Smooth muscle cell (in vitro differentiated cells): ENCODE measurements around the gene CFAP410. TPM values are rescaled to one million over a fixed set of nuclear protein-coding genes. Genes with fewer than 3 reads are reported as not detected.

ENCODE experiments used
- DNase-seq: peaks from one replicate; lab custom pipeline; 2025; ENCODE audit not compliant: unreplicated experiment; lab: John Stamatoyannopoulos, UW
- H2AFZ ChIP-seq: fragments of 200-600 bp; sonication (generic); 2 replicates; pipeline ENCODE4 v1.6.0; 2016; ENCODE audit warnings: antibody characterized with exemption, low read depth, mild to moderate bottlenecking
- H3F3A ChIP-seq: fragments of 200-600 bp; sonication (generic); 2 replicates; pipeline ENCODE4 v1.6.0; 2017; ENCODE audit warnings: antibody characterized with exemption, low read depth
- H3K27ac ChIP-seq: fragments of 200-600 bp; sonication (generic); 2 replicates; pipeline ENCODE4 v1.5.1; 2016; ENCODE audit warnings: low read depth, mild to moderate bottlenecking
- H3K27me3 ChIP-seq: fragments of 200-600 bp; sonication (generic); 2 replicates; pipeline ENCODE4 v1.6.1; 2016; ENCODE audit warnings: low read depth, mild to moderate bottlenecking
- H3K36me3 ChIP-seq: fragments of 200-600 bp; sonication (generic); 2 replicates; pipeline ENCODE4 v1.5.1; 2016; ENCODE audit warnings: low read depth
- H3K4me1 ChIP-seq: fragments of 200-600 bp; sonication (generic); 2 replicates; pipeline ENCODE4 v1.5.1; 2016; ENCODE audit warnings: low read depth
- H3K4me2 ChIP-seq: fragments of 200-600 bp; sonication (generic); 2 replicates; pipeline ENCODE4 v1.6.0; 2016; ENCODE audit warnings: mild to moderate bottlenecking
- H3K4me3 ChIP-seq: fragments of 200-600 bp; sonication (generic); 2 replicates; pipeline ENCODE4 v1.5.1; 2016; ENCODE audit warnings: mild to moderate bottlenecking
- H3K79me2 ChIP-seq: fragments of 200-600 bp; sonication (generic); 2 replicates; pipeline ENCODE4 v1.6.0; 2016; ENCODE audit warnings: low read depth, mild to moderate bottlenecking
- H3K9ac ChIP-seq: fragments of 200-600 bp; sonication (generic); 2 replicates; pipeline ENCODE4 v1.6.0; 2016; ENCODE audit warnings: low read depth
- H3K9me3 ChIP-seq: fragments of 200-600 bp; sonication (generic); replicated peaks from 2 replicates; pipeline ENCODE4 v1.5.1; 2016; ENCODE audit warnings: low read depth
- H4K20me1 ChIP-seq: fragments of 200-600 bp; sonication (generic); 2 replicates; pipeline ENCODE4 v1.6.0; 2016; ENCODE audit warnings: low read depth
- WGBS: methylation state at CpG from one replicate; pipeline ENCODE4 v1.1.7; 2016; ENCODE audit warnings: low lambda C conversion rate; 5-methylcytosine and 5-hydroxymethylcytosine counted together
- polyA plus RNA-seq: library from polyadenylated mRNA; unstranded; fragments of >200 nt; fragmentation: Nextera tagmentation; extraction: Ambion mirVana; gene quantifications from 2 replicates; pipeline ENCODE4 v1.2.1, GENCODE V29; 2016
- total RNA-seq: library from RNA; depleted of rRNA; stranded (reverse); fragments of >200 nt; gene quantifications from 2 replicates; pipeline ENCODE4 v1.2.3, GENCODE V29; 2014
- TF ChIP-seq, protein P1 (sequence below): fragments of 200-600 bp; sonication (generic); IDR thresholded peaks from 2 replicates; pipeline ENCODE4 v1.5.1; 2017; ENCODE audit warnings: borderline replicate concordance, mild to moderate bottlenecking, antibody characterized with exemption; ENCODE audit not compliant: insufficient read depth, poor library complexity, severe bottlenecking

The CFAP410 gene
- total and polyA plus RNA-seq, 2 experiments from 2014 or later = 6.5 to 21.7 TPM

DNA sequence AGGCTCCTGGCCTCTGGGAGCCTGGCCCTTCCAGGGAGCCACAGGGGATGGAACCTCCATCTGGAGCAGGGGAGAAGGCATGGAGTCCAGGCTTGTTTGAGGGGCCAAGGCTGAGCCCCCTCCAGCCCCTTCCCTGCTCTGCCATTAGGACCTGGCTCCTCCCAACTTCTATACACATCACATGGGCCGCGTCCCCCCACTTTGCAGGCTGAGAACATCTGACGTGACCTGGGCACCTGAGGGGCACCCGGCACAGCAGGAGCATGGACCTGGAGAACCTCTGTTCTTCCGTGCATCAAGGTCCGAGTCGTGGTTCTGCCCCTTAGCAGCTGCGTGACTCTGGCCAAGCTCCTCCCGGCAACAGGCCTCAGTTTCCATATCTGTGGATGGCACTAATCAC, 57.4 kb downstream of the CFAP410 start:
- Histone ChIP-seq H3K9ac (no peak overlapping the region), H3F3A (no peaks in the 10 kb centered on the region), H3K36me3 (no peaks in the 10 kb centered on the region), H3K27me3 (no peaks in the 10 kb centered on the region), H3K4me2 (no peak overlapping the region), H3K4me1 (peaks cover 11% of the 10 kb centered on the region), H3K27ac (no peak overlapping the region), H3K9me3 (no peaks in the 10 kb centered on the region), H3K79me2 (no peaks in the 10 kb centered on the region), H2AFZ (no peak overlapping the region), H4K20me1 (no peaks in the 10 kb centered on the region), H3K4me3 (no peak overlapping the region)
- TF ChIP-seq, protein P1, sequence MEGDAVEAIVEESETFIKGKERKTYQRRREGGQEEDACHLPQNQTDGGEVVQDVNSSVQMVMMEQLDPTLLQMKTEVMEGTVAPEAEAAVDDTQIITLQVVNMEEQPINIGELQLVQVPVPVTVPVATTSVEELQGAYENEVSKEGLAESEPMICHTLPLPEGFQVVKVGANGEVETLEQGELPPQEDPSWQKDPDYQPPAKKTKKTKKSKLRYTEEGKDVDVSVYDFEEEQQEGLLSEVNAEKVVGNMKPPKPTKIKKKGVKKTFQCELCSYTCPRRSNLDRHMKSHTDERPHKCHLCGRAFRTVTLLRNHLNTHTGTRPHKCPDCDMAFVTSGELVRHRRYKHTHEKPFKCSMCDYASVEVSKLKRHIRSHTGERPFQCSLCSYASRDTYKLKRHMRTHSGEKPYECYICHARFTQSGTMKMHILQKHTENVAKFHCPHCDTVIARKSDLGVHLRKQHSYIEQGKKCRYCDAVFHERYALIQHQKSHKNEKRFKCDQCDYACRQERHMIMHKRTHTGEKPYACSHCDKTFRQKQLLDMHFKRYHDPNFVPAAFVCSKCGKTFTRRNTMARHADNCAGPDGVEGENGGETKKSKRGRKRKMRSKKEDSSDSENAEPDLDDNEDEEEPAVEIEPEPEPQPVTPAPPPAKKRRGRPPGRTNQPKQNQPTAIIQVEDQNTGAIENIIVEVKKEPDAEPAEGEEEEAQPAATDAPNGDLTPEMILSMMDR = no peak
- DNase-seq = no peak
- WGBS = 94% methylated on average over 9 of the region's 9 CpGs

DNA sequence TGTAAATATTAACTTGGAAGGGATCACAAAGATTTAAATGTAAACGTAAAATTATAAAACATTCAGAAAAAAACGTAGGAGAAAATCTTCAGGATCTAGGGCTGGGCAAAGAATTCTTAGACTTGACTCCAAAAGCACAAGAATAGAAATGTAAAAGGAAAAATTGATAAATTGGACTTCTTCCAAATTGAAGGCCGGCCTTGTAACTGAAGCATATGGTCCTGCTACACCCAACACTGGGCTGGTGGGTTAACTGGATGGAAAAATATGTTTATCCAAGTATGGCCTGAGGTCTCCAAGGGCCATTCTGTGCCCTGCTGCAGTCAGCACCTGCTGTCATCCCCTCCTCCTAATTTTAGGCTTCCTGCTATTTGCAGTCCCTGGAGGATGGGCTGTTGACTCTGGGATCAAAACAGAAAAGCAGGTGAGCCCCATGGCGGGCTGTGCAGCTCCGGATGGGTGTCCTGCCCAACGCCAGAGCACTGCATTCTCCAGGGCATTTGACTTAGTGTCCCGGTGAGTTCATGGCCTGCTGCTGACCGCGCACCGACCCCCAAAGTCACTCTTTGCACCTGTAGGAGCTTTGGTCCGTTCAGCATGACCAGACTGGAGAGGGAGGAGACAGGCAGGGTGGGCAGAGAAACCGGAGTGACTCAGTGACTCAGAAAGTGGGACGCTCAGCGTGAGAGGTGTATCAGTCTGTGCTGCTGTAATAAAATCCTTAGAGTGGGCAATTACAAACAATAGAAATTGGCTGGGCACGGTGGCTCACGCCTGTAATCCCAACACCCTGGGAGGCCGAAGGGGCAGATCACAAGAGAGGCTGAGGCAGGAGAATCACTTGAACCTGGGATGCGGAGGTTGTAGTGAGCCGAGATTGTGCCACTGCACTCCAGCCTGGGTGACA, 59.6 kb downstream of the CFAP410 start:
- no peaks in the 10 kb centered on the region for H3F3A ChIP-seq
- no peaks in the 10 kb centered on the region for H3K36me3 ChIP-seq
- no peak overlapping the region for H3K9ac ChIP-seq
- DNase-seq = no peak
- WGBS = 91% methylated on average over 19 of the region's 19 CpGs
- no peak overlapping the region for H2AFZ ChIP-seq
- no peaks in the 10 kb centered on the region for H3K79me2 ChIP-seq
- no peak overlapping the region for H3K4me2 ChIP-seq
- H3K4me3 ChIP-seq = no peak overlapping the region
- H3K27ac ChIP-seq = no peak overlapping the region
- TF ChIP-seq, protein P1 = no peak
- peaks cover 11% of the 10 kb centered on the region for H3K4me1 ChIP-seq
- H3K27me3 ChIP-seq = no peaks in the 10 kb centered on the region
- no peaks in the 10 kb centered on the region for H4K20me1 ChIP-seq
- no peaks in the 10 kb centered on the region for H3K9me3 ChIP-seq

Other genes with a start within 250 kb of the CFAP410 start
- 1.4 and 10.9 TPM in 2 replicates for gene PWP2, start 232.0 kb downstream of the CFAP410 start, total RNA-seq
- gene PWP2, start 232.0 kb downstream of the CFAP410 start, polyA plus RNA-seq = 0.38 and 0.76 TPM in 2 replicates
- 5.8 and 6.3 TPM in 2 replicates for gene GATD3, start 205.7 kb downstream of the CFAP410 start, total RNA-seq
- 4.1 and 4.6 TPM in 2 replicates for gene GATD3, start 205.7 kb downstream of the CFAP410 start, polyA plus RNA-seq
- 0.76 and 1.0 TPM in 2 replicates for gene ICOSLG, start 98.4 kb downstream of the CFAP410 start, total RNA-seq
- gene ICOSLG, start 98.4 kb downstream of the CFAP410 start, polyA plus RNA-seq = 0.73 and 1.3 TPM in 2 replicates
- gene DNMT3L, start 77.5 kb downstream of the CFAP410 start, total RNA-seq = not detected in 2 replicates
- not detected in 2 replicates for gene DNMT3L, start 77.5 kb downstream of the CFAP410 start, polyA plus RNA-seq
- gene AIRE, start 53.5 kb downstream of the CFAP410 start, total RNA-seq = 0.27 and 0.76 TPM in 2 replicates
- 1.1 TPM in 1 of 2 replicates, not detected in the other for gene AIRE, start 53.5 kb downstream of the CFAP410 start, polyA plus RNA-seq
- gene PFKL, start 39.3 kb downstream of the CFAP410 start, total RNA-seq = 51.4 and 52.1 TPM in 2 replicates
- gene PFKL, start 39.3 kb downstream of the CFAP410 start, polyA plus RNA-seq = 162 and 178 TPM in 2 replicates
- gene TRPM2, start 14.2 kb upstream of the CFAP410 start, total RNA-seq = 0.31 TPM in 1 of 2 replicates, not detected in the other
- not detected in 2 replicates for gene TRPM2, start 14.2 kb upstream of the CFAP410 start, polyA plus RNA-seq
- gene LRRC3, start 116.1 kb upstream of the CFAP410 start, total RNA-seq = 3.3 and 4.9 TPM in 2 replicates
- 5.3 and 5.8 TPM in 2 replicates for gene LRRC3, start 116.1 kb upstream of the CFAP410 start, polyA plus RNA-seq
- gene KRTAP10-1, start 200.8 kb upstream of the CFAP410 start, total RNA-seq = not detected in 2 replicates
- gene KRTAP10-1, start 200.8 kb upstream of the CFAP410 start, polyA plus RNA-seq = 0.67 TPM in 1 of 2 replicates, not detected in the other
- gene KRTAP10-2, start 212.1 kb upstream of the CFAP410 start, total RNA-seq = not detected in 2 replicates
- gene KRTAP10-2, start 212.1 kb upstream of the CFAP410 start, polyA plus RNA-seq = not detected in 2 replicates
- gene KRTAP10-3, start 219.4 kb upstream of the CFAP410 start, total RNA-seq = not detected in 2 replicates
- not detected in 2 replicates for gene KRTAP10-3, start 219.4 kb upstream of the CFAP410 start, polyA plus RNA-seq
- not detected in 2 replicates for gene KRTAP10-4, start 234.3 kb upstream of the CFAP410 start, total RNA-seq
- not detected in 2 replicates for gene KRTAP10-4, start 234.3 kb upstream of the CFAP410 start, polyA plus RNA-seq
- gene KRTAP10-5, start 241.2 kb upstream of the CFAP410 start, total RNA-seq = not detected in 2 replicates
- gene KRTAP10-5, start 241.2 kb upstream of the CFAP410 start, polyA plus RNA-seq = not detected in 2 replicates